Erythroblast (primary cell): ENCODE data around the gene NGRN.

Source experiments
- GATA1 ChIP-seq: IDR thresholded peaks from 2 replicates; pipeline ENCODE4 v1.6.1; 2011; ENCODE audit warnings: low read depth, mild to moderate bottlenecking, control low read depth, low read length, moderate library complexity
- POLR2A ChIP-seq: IDR thresholded peaks from 2 replicates; pipeline ENCODE4 v1.6.1; 2011; ENCODE audit warnings: mild to moderate bottlenecking, low read length

DNA sequence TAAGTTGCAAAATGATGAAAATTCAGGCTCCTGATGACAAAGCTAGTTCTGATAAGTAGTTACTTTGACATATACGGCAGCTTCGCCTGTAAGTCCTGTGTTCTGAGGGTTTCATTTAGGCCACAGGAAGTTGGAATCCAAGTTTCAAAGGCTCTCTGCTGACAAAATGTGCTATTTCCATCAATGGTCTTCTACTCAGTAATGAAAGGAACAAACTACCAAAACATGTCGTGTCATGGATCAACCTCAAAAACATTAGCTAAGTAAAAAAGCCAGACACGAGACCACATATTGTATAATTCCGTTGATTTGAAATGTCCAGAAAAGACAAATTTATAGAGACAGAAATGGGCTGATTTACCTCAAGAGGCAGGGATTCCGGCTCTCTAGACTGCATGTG is 22.5 kb downstream of the NGRN start:
- TF ChIP-seq POLR2A, result no peak
- no peak for TF ChIP-seq GATA1
